K562 (cell line): Measurements from ENCODE around the gene POLR3K. TPM values are rescaled to one million over a fixed set of nuclear protein-coding genes. Genes with fewer than 3 reads are reported as not detected.

Source experiments
- ATAC-seq: fragments of 200-7000 bp; cut with Tn5 transposase; 3 replicates; pipeline ENCODE4 v1.9.1; 2020; ENCODE audit warnings: moderate library complexity
- BruUV-seq: library from RNA; stranded (reverse); fragments of 400-500 nt; replicated peaks from 2 replicates; lab custom pipeline; 2021; lab: Mats Ljungman, UMichigan
- CTCF ChIA-PET: fragments of 300-600 bp; formaldehyde crosslinking; extraction: SDS; loops from one replicate; lab custom pipeline; 2021; ENCODE audit warnings: low intra/inter-chr PET ratio; lab: Yijun Ruan, JAX
- POLR2A ChIA-PET: fragments of 300-600, 350-650 bp; sonication (Branson Sonifier 250); formaldehyde crosslinking; extraction: SDS; loops from one replicate; lab custom pipeline; 2021; ENCODE audit warnings: antibody characterized with exemption, inconsistent platforms; lab: Yijun Ruan, JAX
- DNase-seq, 4 experiments: peaks; one replicate each; pipeline versions ENCODE4 v3.0.0 to v3.0.0-alpha.2; 2011 to 2018; ENCODE audit warnings: low spot score in 3 of 4, mixed read lengths in 3 of 4; ENCODE audit errors: extremely low read depth in 1 of 4
- FAIRE-seq: peaks from 2 replicates; lab custom pipeline; 2011; peaks lifted over from hg19 to GRCh38; lab: Jason Lieb, UNC
- H2AFZ ChIP-seq: 2 replicates; pipeline ENCODE4 v1.6.0; 2011; ENCODE audit warnings: low read depth, low read length, control low read depth, inconsistent platforms
- H3K27ac ChIP-seq: fragments of 200-600 bp; 3 replicates; pipeline ENCODE4 v1.8.0; 2011; ENCODE audit warnings: low read depth, mild to moderate bottlenecking, control low read depth, inconsistent platforms, low read length, moderate library complexity, mixed read lengths; ENCODE audit errors: extremely low read depth
- H3K27me3 ChIP-seq, 2 experiments: fragments of 300-600 bp in 1 of 2; 2 replicates in 1 of 2; 3 replicates in 1 of 2; pipeline versions ENCODE4 v1.6.0 to v1.8.0; 2011; ENCODE audit warnings: inconsistent platforms in 2 of 2, low read length in 2 of 2, mild to moderate bottlenecking in 1 of 2, mixed read lengths in 1 of 2, moderate library complexity in 1 of 2; ENCODE audit not compliant: control insufficient read depth in 2 of 2, insufficient read depth in 2 of 2
- H3K36me3 ChIP-seq: fragments of 300-600 bp; 3 replicates; pipeline ENCODE4 v1.8.0; 2011; ENCODE audit warnings: mild to moderate bottlenecking, low read length, inconsistent platforms; ENCODE audit not compliant: control insufficient read depth, insufficient read depth
- H3K4me1 ChIP-seq, 2 experiments: fragments of 200-600 bp in 1 of 2; replicated peaks in 1 of 2; 2 replicates in 1 of 2; 3 replicates in 1 of 2; pipeline versions ENCODE4 v1.5.1 to v1.8.0; 2011; ENCODE audit warnings: inconsistent platforms in 2 of 2, low read length in 2 of 2, mild to moderate bottlenecking in 1 of 2, mixed read lengths in 1 of 2, moderate library complexity in 1 of 2; ENCODE audit not compliant: control insufficient read depth in 2 of 2, insufficient read depth in 2 of 2
- H3K4me2 ChIP-seq: 2 replicates; pipeline ENCODE4 v1.6.1; 2011; ENCODE audit warnings: low read length, control low read depth, inconsistent platforms, mixed read lengths; ENCODE audit not compliant: insufficient read depth
- H3K4me3 ChIP-seq: fragments of 200-600 bp; sonication (generic), shearing (Covaris generic); 2 replicates; pipeline ENCODE4 v1.5.1; 2016; ENCODE audit warnings: control low read depth, inconsistent platforms
- H3K79me2 ChIP-seq: fragments of 200-600 bp; 3 replicates; pipeline ENCODE4 v1.8.0; 2011; ENCODE audit warnings: low read length, inconsistent platforms; ENCODE audit not compliant: control insufficient read depth, insufficient read depth
- H3K9ac ChIP-seq, 2 experiments: 2 replicates each; pipeline versions ENCODE4 v1.6.0 to v1.6.1; 2011; ENCODE audit warnings: low read depth in 2 of 2, low read length in 2 of 2, control low read depth in 1 of 2, inconsistent platforms in 1 of 2, mild to moderate bottlenecking in 1 of 2, mixed read lengths in 1 of 2; ENCODE audit not compliant: insufficient read depth in 1 of 2
- H3K9me1 ChIP-seq: one replicate; pipeline ENCODE4 v1.6.0; 2011; ENCODE audit warnings: inconsistent platforms, mild to moderate bottlenecking, low read length, moderate library complexity; ENCODE audit not compliant: control insufficient read depth, insufficient read depth
- H3K9me3 ChIP-seq: replicated peaks from 2 replicates; pipeline ENCODE4 v1.5.1; 2011; ENCODE audit warnings: low read depth, low read length, inconsistent platforms; ENCODE audit not compliant: control insufficient read depth, insufficient read depth
- H4K20me1 ChIP-seq: replicated peaks from 2 replicates; pipeline ENCODE4 v1.6.1; 2011; ENCODE audit warnings: low read length, inconsistent platforms, mixed read lengths; ENCODE audit not compliant: control insufficient read depth, insufficient read depth
- CHD7 ChIP-seq: fragments of 200-600 bp; sonication (generic); IDR thresholded peaks from one replicate; pipeline ENCODE4 v1.6.1; 2012; ENCODE audit warnings: mild to moderate bottlenecking, low read depth, low read length, inconsistent platforms
- ETV6 ChIP-seq, 3 experiments: fragments of 150-350 bp in 1 of 3; sonication (generic) in 1 of 3; formaldehyde crosslinking in 1 of 3; IDR thresholded peaks; 2 replicates each; pipeline versions ENCODE4 v1.6.1 to v1.8.0; 2014 to 2022; ENCODE audit warnings: borderline replicate concordance in 2 of 3, low read depth in 2 of 3, antibody characterized with exemption in 1 of 3, low read length in 1 of 3, mild to moderate bottlenecking in 1 of 3, missing genetic modification reagents in 1 of 3
- PHB2 ChIP-seq: fragments of 450-650 bp; IDR thresholded peaks from 2 replicates; pipeline ENCODE4 v1.6.1; 2017; ENCODE audit warnings: low read depth
- POLR2G ChIP-seq: fragments of 200-400 bp; formaldehyde crosslinking; IDR thresholded peaks from 2 replicates; pipeline ENCODE4 v1.6.1; 2017; ENCODE audit warnings: low read depth, mild to moderate bottlenecking, antibody characterized with exemption, low read length, moderate library complexity
- POLR3A ChIP-seq: IDR thresholded peaks from 2 replicates; pipeline ENCODE4 v1.6.1; 2011; ENCODE audit warnings: borderline replicate concordance, mild to moderate bottlenecking, moderate library complexity; ENCODE audit not compliant: insufficient read length, insufficient read depth; ENCODE audit errors: extremely low read depth
- RBFOX2 ChIP-seq: fragments of 200-400 bp; formaldehyde crosslinking; IDR thresholded peaks from 2 replicates; pipeline ENCODE4 v1.6.1; 2017; ENCODE audit warnings: low read depth, mild to moderate bottlenecking, low read length, moderate library complexity
- RBM22 ChIP-seq: fragments of 200-400 bp; formaldehyde crosslinking; IDR thresholded peaks from 2 replicates; pipeline ENCODE4 v1.6.1; 2018; ENCODE audit warnings: low read length, low read depth; ENCODE audit not compliant: poor library complexity, severe bottlenecking
- THAP7 ChIP-seq: fragments of 250-450 bp; sonication (Bioruptor Pico); IDR thresholded peaks from 2 replicates; pipeline ENCODE4 v1.5.0; 2021
- ZBTB7A ChIP-seq: IDR thresholded peaks from 2 replicates; pipeline ENCODE4 v1.6.1; 2011; ENCODE audit warnings: low read depth, mild to moderate bottlenecking, low read length, moderate library complexity, borderline replicate concordance; ENCODE audit not compliant: control insufficient read depth
- WGBS: fragments of 100-300 bp; shearing (Covaris generic); methylation state at CpG from one replicate; pipeline ENCODE4 v1.1.6; 2016; ENCODE audit warnings: low coverage, mixed read lengths; ENCODE audit not compliant: insufficient coverage; ENCODE audit errors: missing lambda C conversion rate; 5-methylcytosine and 5-hydroxymethylcytosine counted together
- in situ Hi-C: fragments of 300-500 bp; cut with MboI; formaldehyde crosslinking; loops from 4 replicates; pipeline ENCODE4 v1.15.0; 2018; ENCODE audit warnings: inconsistent platforms, mixed read lengths
- intact Hi-C: fragments of 100-400 bp; cut with micrococcal nuclease; formaldehyde crosslinking; loops from 2 replicates; pipeline ENCODE4 v1.14.2; 2022
- polyA plus RNA-seq, 8 experiments: library from polyadenylated mRNA; depleted of rRNA in 4 of 8; stranded (reverse) in 5 of 8; unstranded in 3 of 8; fragments of >200 nt; fragmentation: Nextera tagmentation in 2 of 8; fragmentation: Illumina TruSeq in 1 of 8; extraction: Ambion mirVana in 2 of 8; extraction: Trizol in 1 of 8; gene quantifications; 2 replicates each; pipeline versions ENCODE4 v1.2.1 to v1.2.3, GENCODE V29; 2011 to 2014; ENCODE audit warnings: inconsistent platforms in 1 of 8, missing spikeins in 1 of 8
- total RNA-seq, 7 experiments: library from RNA; depleted of rRNA in 6 of 7; stranded (reverse); fragments of >200 nt in 6 of 7; fragmentation: Illumina TruSeq in 2 of 7; extraction: Trizol in 2 of 7; gene quantifications; 2 replicates each; pipeline versions ENCODE4 v1.2.1 to v1.2.3, GENCODE V29; 2011 to 2021; ENCODE audit warnings: low replicate concordance in 1 of 7

The POLR3K gene
- total and polyA plus RNA-seq, 9 of the 15 experiments (the other 6 are each of a cell fraction or from before 2014, with no cell fraction given), result 42.1 to 315 (median 86.7) TPM

- WGBS, result 90% methylated on average over 17 of the region's 18 CpGs
- H3K9me1 ChIP-seq, result peaks cover 3% of the 10 kb centered on the region
- H3K79me2 ChIP-seq, result no peaks in the 10 kb centered on the region
- intact Hi-C loops (no loop called here), in situ Hi-C loops (no loop called here)
- no peak overlapping the region for H3K4me3 ChIP-seq
- ChIA-PET CTCF (no interaction called here), POLR2A (interaction anchor here (0.6 to 2.8 kb wide), 6 partner anchors 8 to 1994 kb away, joined by 3 to 16 read pairs (median 3); partner anchors contain the start of gene RHBDF1)
- ATAC-seq (no peak), FAIRE-seq (no peak), DNase-seq (no peak)
- H3K27me3 ChIP-seq, result no peaks in the 10 kb centered on the region
- H3K9ac ChIP-seq, result peak overlapping the region in 1 of 2 experiments; percentile 65; a peak in 1 of 4 replicates
- BruUV-seq, result no TSS peak
- peaks cover 2 to 54% of the 10 kb centered on the region in 2 experiments; a peak in 4 of 5 replicates for H3K4me1 ChIP-seq
- H4K20me1 ChIP-seq, result peaks cover 12% of the 10 kb centered on the region; the same call in 1 of the 2 replicates
- H3K4me2 ChIP-seq, result no peak overlapping the region
- H2AFZ ChIP-seq, result no peak overlapping the region
- peaks cover 82% of the 10 kb centered on the region; the same call in 2 of the 3 replicates for H3K36me3 ChIP-seq
- H3K9me3 ChIP-seq, result no peaks in the 10 kb centered on the region
- H3K27ac ChIP-seq, result no peak overlapping the region
- TF ChIP-seq CHD7, result no peak
- TF ChIP-seq THAP7 (CRISPR knock-in tag), result no peak
- peak; percentile 65 for TF ChIP-seq POLR2G
- no peak for TF ChIP-seq ETV6 (IDR thresholded peaks at IDR 0.05; ENCODE audit: borderline replicate concordance in 1 of 2, low read depth in 2 of 2, low read length in 1 of 2)
- no peak for TF ChIP-seq ETV6 (CRISPR knock-in tag; IDR thresholded peaks at IDR 0.05; ENCODE audit: borderline replicate concordance)
- TF ChIP-seq PHB2, result no peak
- no peak for TF ChIP-seq POLR3A
- TF ChIP-seq RBM22, result peak; percentile 86
- TF ChIP-seq RBFOX2, result peak; percentile 27; the same call in 1 of the 2 replicates
- no peak for TF ChIP-seq ZBTB7A
These were observed 32.0 kb upstream of the POLR3K start for GRCh38 chr16:85407-85782.
